ENCODE measurements around the gene UVSSA. TPM values are rescaled to one million over a fixed set of nuclear protein-coding genes. Genes with fewer than 3 reads are reported as not detected.

Gene UVSSA
- total and polyA plus RNA-seq, 9 of the 15 experiments (the other 6 are each of a cell fraction or from before 2014, with no cell fraction given): 0.21 to 14.6 (median 3.3) TPM

GRCh38 chr4:1340861-1341260, 6.1 kb upstream of the UVSSA start (continued):
- TF ChIP-seq ETS1 (conservative IDR thresholded peaks at IDR 0.05; ENCODE audit: control insufficient read depth, low read depth, low read length): no peak
- TF ChIP-seq RAD51 (IDR thresholded peaks at IDR 0.05; ENCODE audit: borderline replicate concordance, low read depth): no peak
- no peak for TF ChIP-seq ZBTB8A (IDR thresholded peaks at IDR 0.05; ENCODE audit: partially characterized antibody)

GRCh38 chr4:1342003-1342402, 5.0 kb upstream of the UVSSA start:
- Histone ChIP-seq H3K79me2 (ENCODE audit: control insufficient read depth, insufficient read depth, low read length) (peaks cover 11% of the 10 kb centered on the region), H3K9me3 (replicated peaks; ENCODE audit: control insufficient read depth, insufficient read depth, low read depth, low read length) (no peaks in the 10 kb centered on the region), H4K20me1 (replicated peaks; ENCODE audit: control insufficient read depth, insufficient read depth, low read length) (no peaks in the 10 kb centered on the region), H2AFZ (ENCODE audit: low read depth, low read length) (no peak overlapping the region), H3K4me3 (no peak overlapping the region), H3K27me3 (ENCODE audit: control insufficient read depth in 2 of 2, insufficient read depth in 2 of 2, low read length in 2 of 2) (no peaks in the 10 kb centered on the region), H3K27ac (ENCODE audit: extremely low read depth, low read depth, low read length) (no peak overlapping the region), H3K36me3 (ENCODE audit: control insufficient read depth, insufficient read depth, low read length) (peaks cover 45% of the 10 kb centered on the region; the same call in 2 of the 3 replicates), H3K9ac (ENCODE audit: insufficient read depth in 1 of 2, low read depth in 2 of 2, low read length in 2 of 2) (no peak overlapping the region), H3K4me2 (ENCODE audit: insufficient read depth, low read length) (no peak overlapping the region), H3K4me1 (replicated peaks in 1 of 2; ENCODE audit: control insufficient read depth in 2 of 2, insufficient read depth in 2 of 2, low read length in 2 of 2) (peaks cover 4 to 23% of the 10 kb centered on the region in 2 experiments; a peak in 3 of 5 replicates), H3K9me1 (ENCODE audit: control insufficient read depth, insufficient read depth, low read length) (no peaks in the 10 kb centered on the region)
- in situ Hi-C loops (cut with MboI): no loop called here
- ChIA-PET CTCF (ENCODE audit: low intra/inter-chr PET ratio) (no interaction called here), POLR2A (no interaction called here)
- no peak for TF ChIP-seq ZNF3 (CRISPR knock-in tag; IDR thresholded peaks at IDR 0.05)
- TF ChIP-seq ZFP36 (IDR thresholded peaks at IDR 0.05; ENCODE audit: low read depth, low read length, partially characterized antibody): peak; percentile 14
- intact Hi-C loops (cut with micrococcal nuclease): no loop called here
- WGBS (ENCODE audit: insufficient coverage, low coverage, missing lambda C conversion rate): 95% methylated on average over 1 of the region's 1 CpG
- no TSS peak for BruUV-seq (replicated peaks)
- DNase-seq (ENCODE audit: extremely low read depth in 1 of 4, low spot score in 3 of 4) (no peak), FAIRE-seq (no peak), ATAC-seq (no peak)

Data from K562 (cell line).